Prostate gland (tissue), 2 donors: ENCODE data around the gene TUT7.

Experiments
- POLR2AphosphoS5 ChIP-seq: sonication (generic); formaldehyde crosslinking; IDR thresholded peaks from one replicate; pipeline ENCODE4 v1.6.1; 2017; ENCODE audit warnings: antibody characterized with exemption
- TF ChIP-seq, protein P1 (sequence below), 4 experiments: fragments of 200-600 bp in 2 of 4; fragments of 450-650 bp in 2 of 4; sonication (generic) in 2 of 4; IDR thresholded peaks; 1 replicate in 3 of 4; 2 replicates in 1 of 4; pipeline ENCODE4 v1.5.1; 2016 to 2019; ENCODE audit warnings: antibody characterized with exemption in 4 of 4, mild to moderate bottlenecking in 2 of 4, moderate library complexity in 2 of 4

DNA sequence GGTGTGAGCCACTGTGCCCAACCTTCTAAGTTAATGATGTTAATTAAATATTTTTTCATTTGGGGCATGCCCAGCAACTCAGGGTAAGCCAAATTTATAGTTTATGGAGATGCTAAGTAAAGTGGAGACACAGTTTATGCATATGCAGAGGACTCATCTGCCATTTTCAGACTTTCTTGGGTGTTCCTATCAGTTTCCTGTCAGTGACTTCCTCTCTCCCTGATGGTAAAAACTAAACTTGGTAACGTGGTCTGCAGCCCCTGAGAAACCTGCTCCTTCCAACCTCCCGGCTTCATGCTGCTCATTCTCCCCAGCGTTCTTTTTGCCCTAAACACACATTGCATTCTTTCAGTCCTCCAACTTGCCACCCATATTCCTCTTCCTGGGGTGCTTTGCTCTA lies 48.4 kb upstream of the TUT7 start:
- TF ChIP-seq, protein P1, sequence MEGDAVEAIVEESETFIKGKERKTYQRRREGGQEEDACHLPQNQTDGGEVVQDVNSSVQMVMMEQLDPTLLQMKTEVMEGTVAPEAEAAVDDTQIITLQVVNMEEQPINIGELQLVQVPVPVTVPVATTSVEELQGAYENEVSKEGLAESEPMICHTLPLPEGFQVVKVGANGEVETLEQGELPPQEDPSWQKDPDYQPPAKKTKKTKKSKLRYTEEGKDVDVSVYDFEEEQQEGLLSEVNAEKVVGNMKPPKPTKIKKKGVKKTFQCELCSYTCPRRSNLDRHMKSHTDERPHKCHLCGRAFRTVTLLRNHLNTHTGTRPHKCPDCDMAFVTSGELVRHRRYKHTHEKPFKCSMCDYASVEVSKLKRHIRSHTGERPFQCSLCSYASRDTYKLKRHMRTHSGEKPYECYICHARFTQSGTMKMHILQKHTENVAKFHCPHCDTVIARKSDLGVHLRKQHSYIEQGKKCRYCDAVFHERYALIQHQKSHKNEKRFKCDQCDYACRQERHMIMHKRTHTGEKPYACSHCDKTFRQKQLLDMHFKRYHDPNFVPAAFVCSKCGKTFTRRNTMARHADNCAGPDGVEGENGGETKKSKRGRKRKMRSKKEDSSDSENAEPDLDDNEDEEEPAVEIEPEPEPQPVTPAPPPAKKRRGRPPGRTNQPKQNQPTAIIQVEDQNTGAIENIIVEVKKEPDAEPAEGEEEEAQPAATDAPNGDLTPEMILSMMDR (IDR thresholded peaks at IDR 0.05), result no peak
- TF ChIP-seq POLR2AphosphoS5, result no peak
